Measurements from ENCODE around the gene ASB3.

DNA sequence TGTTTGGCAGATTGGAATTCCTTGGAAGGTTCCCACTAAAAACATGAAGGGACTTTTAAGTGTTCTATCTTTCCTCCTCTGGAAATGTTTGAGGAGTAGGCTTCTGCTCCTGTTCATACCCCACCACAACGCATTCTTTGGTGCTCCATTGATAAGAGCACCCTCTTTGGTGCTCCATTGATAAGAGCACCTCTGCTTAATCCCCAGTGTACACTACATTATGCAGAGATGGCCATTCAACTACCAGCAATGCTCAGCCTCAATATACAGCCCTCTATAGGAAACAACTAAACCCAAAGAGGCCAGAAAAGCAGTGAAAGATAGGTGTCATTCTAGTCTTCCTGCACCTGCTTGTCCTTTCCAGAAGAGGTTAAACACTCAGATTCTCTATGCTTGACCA lies 21.0 kb downstream of the ASB3 start:
- TF ChIP-seq CTCF (IDR thresholded peaks at IDR 0.05; ENCODE audit: low read depth, low read length, poor library complexity, severe bottlenecking) (no peak), EZH2phosphoT487 (IDR thresholded peaks at IDR 0.05; ENCODE audit: borderline replicate concordance, low read length) (no peak)
